ENCODE results near the gene PCSK4. TPM values are rescaled to one million over a fixed set of nuclear protein-coding genes. Genes with fewer than 3 reads are reported as not detected.
A peak's percentile ranks its signal among the peaks of the same experiment; 100 is the strongest.

The PCSK4 gene
- total and polyA plus RNA-seq, 2 of the 4 experiments (the other 2 are of a cell fraction): 0.72 to 1.7 TPM

DNA sequence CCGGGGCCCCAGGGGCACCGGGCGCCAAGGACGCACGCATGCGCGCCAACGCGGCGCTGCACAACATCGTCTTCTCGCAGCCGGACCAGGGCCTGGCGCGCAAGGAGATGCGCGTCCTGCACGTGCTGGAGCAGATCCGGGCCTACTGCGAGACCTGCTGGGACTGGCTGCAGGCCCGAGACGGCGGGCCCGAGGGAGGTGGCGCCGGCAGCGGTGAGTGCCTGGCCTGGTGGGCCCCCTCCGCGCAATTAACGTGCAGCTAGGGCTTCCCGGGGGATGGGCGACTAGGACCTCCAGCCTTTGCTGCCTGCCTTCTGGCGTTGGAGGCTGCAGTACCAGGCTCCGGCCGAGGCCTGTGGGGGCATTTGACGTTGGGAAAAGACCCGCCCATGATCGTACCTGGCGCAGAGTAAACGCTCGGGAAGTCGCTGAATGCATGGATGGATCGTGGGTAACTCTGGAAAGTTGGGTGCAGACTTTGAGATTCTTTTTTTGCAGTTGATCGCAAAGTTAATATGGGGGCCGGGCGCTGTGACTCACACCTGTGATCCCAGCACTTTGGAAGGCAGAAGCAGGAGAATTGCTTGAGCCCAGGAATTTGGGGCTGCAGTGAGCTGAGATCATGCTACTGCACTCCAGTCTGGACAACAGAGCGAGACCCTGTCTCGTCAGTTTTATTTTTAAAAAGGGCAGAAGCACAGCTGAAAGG is 33.0 kb downstream of the PCSK4 start:
- H3K56ac ChIP-seq (ENCODE audit: extremely low read depth, insufficient read depth, low read length): no peak overlapping the region
- H3K27me3 ChIP-seq (ENCODE audit: control insufficient read depth, insufficient read depth, low read length): peaks cover 43% of the 10 kb centered on the region
- TF ChIP-seq BHLHE40 (IDR thresholded peaks at IDR 0.05; ENCODE audit: low read depth, low read length) (0 out of 2 replicates have a peak, but pooled peaks have one; percentile 29), ELK1 (IDR thresholded peaks at IDR 0.05; ENCODE audit: borderline replicate concordance, low read depth, low read length) (no peak)
- no peak overlapping the region for H3K9ac ChIP-seq (ENCODE audit: low read depth, low read length)
- BruUV-seq (replicated peaks): no TSS peak
- H2AK9ac ChIP-seq (replicated peaks; ENCODE audit: low read depth, low read length, poor library complexity): no peak overlapping the region
- H2BK15ac ChIP-seq (ENCODE audit: low read depth, low read length): no peak overlapping the region
- no peak overlapping the region for H3K4me3 ChIP-seq (ENCODE audit: insufficient read depth, low read depth, low read length)
- no peak overlapping the region for H2BK5ac ChIP-seq (ENCODE audit: low read depth, low read length, poor library complexity, severe bottlenecking)
- H3K9me1 ChIP-seq (ENCODE audit: insufficient read depth, low read length): 0 out of 2 replicates have a peak, but pooled peaks cover 2% of the 10 kb centered on the region
- H4K20me1 ChIP-seq (ENCODE audit: insufficient read depth, low read length): peaks cover 40% of the 10 kb centered on the region
- DNase-seq (no peak), ATAC-seq (ENCODE audit: low read depth) (no peak)
- dilution Hi-C loops (cut with HindIII; ENCODE audit: low sequenced_read_pairs, unreplicated experiment) (no loop called here), intact Hi-C loops (cut with micrococcal nuclease) (no loop called here), in situ Hi-C loops (cut with MboI; ENCODE audit: low sequenced_read_pairs) (no loop called here)
- H3K27ac ChIP-seq (ENCODE audit: insufficient read depth, low read length): no peak overlapping the region
- H2BK120ac ChIP-seq (ENCODE audit: low read depth, low read length): no peak overlapping the region
- no peak overlapping the region for H2AK5ac ChIP-seq (ENCODE audit: low read depth, low read length)
- ChIA-PET POLR2A (ENCODE audit: unreplicated experiment) (no interaction called here), CTCF (no interaction called here)
- no peak overlapping the region for H2BK20ac ChIP-seq (ENCODE audit: low read depth, low read length)
- no peak overlapping the region for H3K4me2 ChIP-seq (ENCODE audit: low read depth, low read length)
- H4K5ac ChIP-seq (ENCODE audit: low read depth, low read length): no peak overlapping the region
- H4K8ac ChIP-seq (ENCODE audit: low read depth in 2 of 2, low read length in 2 of 2): no peak overlapping the region
- no peak overlapping the region for H3K18ac ChIP-seq (ENCODE audit: low read depth, low read length)
- no peaks in the 10 kb centered on the region for H3K4me1 ChIP-seq (ENCODE audit: control insufficient read depth, insufficient read depth, low read length)
- H3K79me1 ChIP-seq (ENCODE audit: low read depth in 1 of 2, low read length in 2 of 2): no peaks in the 10 kb centered on the region
- peaks cover 3% of the 10 kb centered on the region; the same call in 1 of the 2 replicates for H3K36me3 ChIP-seq (ENCODE audit: control insufficient read depth, insufficient read depth, low read length)
- no peak overlapping the region for H3K14ac ChIP-seq (replicated peaks; ENCODE audit: low read depth, low read length)
- WGBS, 2 experiments (ENCODE audit: extremely low coverage in 2 of 2, insufficient read length in 1 of 2): 13% methylated on average over 26 of the region's 48 CpGs; no CpG with 5 or more reads in 1 of the 2 experiments
- no peak overlapping the region for H3K4ac ChIP-seq (ENCODE audit: low read depth, low read length)
- no peak overlapping the region for H2AFZ ChIP-seq (replicated peaks; ENCODE audit: low read length, poor library complexity)
- H4K91ac ChIP-seq (ENCODE audit: insufficient read depth, low read depth, low read length): no peak overlapping the region
- H3K9me3 ChIP-seq (ENCODE audit: control insufficient read depth, insufficient read depth, low read length): no peaks in the 10 kb centered on the region
- no peak overlapping the region for H3K23ac ChIP-seq (ENCODE audit: low read depth, low read length)

Measured in IMR-90 (cell line).